GM23248 (cell line): ENCODE results near the gene ACTN4. TPM values are rescaled to one million over a fixed set of nuclear protein-coding genes. Genes with fewer than 3 reads are reported as not detected.

Experiments
- DNase-seq: peaks from one replicate; pipeline ENCODE4 v3.0.0-alpha.2; 2015
- H2AFZ ChIP-seq: fragments of 200-600 bp; sonication (generic); 2 replicates; pipeline ENCODE4 v1.6.1; 2016; ENCODE audit warnings: antibody characterized with exemption
- H3F3A ChIP-seq: fragments of 200-600 bp; sonication (generic); 2 replicates; pipeline ENCODE4 v1.6.1; 2016; ENCODE audit warnings: mild to moderate bottlenecking, antibody characterized with exemption, mixed run types; ENCODE audit not compliant: insufficient read depth
- H3K27ac ChIP-seq: fragments of 200-600 bp; sonication (generic); 2 replicates; pipeline ENCODE4 v1.5.1; 2016; ENCODE audit warnings: mild to moderate bottlenecking
- H3K27me3 ChIP-seq: fragments of 200-600 bp; sonication (generic); replicated peaks from 2 replicates; pipeline ENCODE4 v1.6.1; 2016; ENCODE audit warnings: mild to moderate bottlenecking; ENCODE audit not compliant: insufficient read depth
- H3K36me3 ChIP-seq: fragments of 200-600 bp; sonication (generic); 2 replicates; pipeline ENCODE4 v1.6.1; 2016; ENCODE audit warnings: low read depth, mild to moderate bottlenecking
- H3K4me1 ChIP-seq: fragments of 200-600 bp; sonication (generic); 2 replicates; pipeline ENCODE4 v1.6.1; 2016; ENCODE audit warnings: mild to moderate bottlenecking; ENCODE audit not compliant: insufficient read depth
- H3K4me2 ChIP-seq: fragments of 200-600 bp; sonication (generic); one replicate; pipeline ENCODE4 v1.6.1; 2016; ENCODE audit warnings: mild to moderate bottlenecking; ENCODE audit not compliant: unreplicated experiment
- H3K4me3 ChIP-seq: fragments of 200-600 bp; sonication (generic); 2 replicates; pipeline ENCODE4 v1.5.1; 2016; ENCODE audit warnings: mild to moderate bottlenecking
- H3K79me2 ChIP-seq: fragments of 200-600 bp; sonication (generic); 2 replicates; pipeline ENCODE4 v1.6.1; 2016; ENCODE audit warnings: mild to moderate bottlenecking; ENCODE audit not compliant: insufficient read depth
- H3K9ac ChIP-seq: fragments of 200-600 bp; sonication (generic); 2 replicates; pipeline ENCODE4 v1.6.1; 2016; ENCODE audit warnings: mild to moderate bottlenecking
- H3K9me2 ChIP-seq: fragments of 200-600 bp; sonication (generic); 2 replicates; pipeline ENCODE4 v1.6.1; 2016; ENCODE audit warnings: mixed run types, mild to moderate bottlenecking, moderate library complexity; ENCODE audit not compliant: insufficient read depth
- H3K9me3 ChIP-seq: fragments of 200-600 bp; sonication (generic); one replicate; pipeline ENCODE4 v1.6.1; 2017; ENCODE audit warnings: low read depth
- H4K20me1 ChIP-seq: fragments of 200-600 bp; sonication (generic); 2 replicates; pipeline ENCODE4 v1.6.0; 2016; ENCODE audit not compliant: insufficient read depth
- EZH2 ChIP-seq: fragments of 200-600 bp; sonication (generic); IDR thresholded peaks from 2 replicates; pipeline ENCODE4 v1.6.1; 2018; ENCODE audit warnings: antibody characterized with exemption, mild to moderate bottlenecking; ENCODE audit not compliant: insufficient read depth, poor library complexity, severe bottlenecking
- EZH2phosphoT487 ChIP-seq: fragments of 200-600 bp; sonication (generic); IDR thresholded peaks from 2 replicates; pipeline ENCODE4 v1.6.1; 2018; ENCODE audit warnings: antibody characterized with exemption, moderate library complexity, mild to moderate bottlenecking, low read depth; ENCODE audit not compliant: insufficient read depth
- WGBS, 2 experiments: methylation state at CpG; one replicate each; pipeline ENCODE4 v1.1.6; 2015 to 2017; ENCODE audit warnings: low lambda C conversion rate in 2 of 2, low coverage in 1 of 2; ENCODE audit errors: missing lambda C conversion rate in 2 of 2; 5-methylcytosine and 5-hydroxymethylcytosine counted together
- in situ Hi-C: fragments of 300-500 bp; cut with MboI; formaldehyde crosslinking; loops from 2 replicates; pipeline ENCODE4 v1.15.0; 2020
- polyA plus RNA-seq: library from polyadenylated mRNA; unstranded; fragments of >200 nt; fragmentation: Nextera tagmentation; extraction: Ambion mirVana; gene quantifications from 2 replicates; pipeline ENCODE4 v1.2.1, GENCODE V29; 2016
- total RNA-seq: library from RNA; depleted of rRNA; stranded (reverse); fragments of >200 nt; shearing (Covaris generic); gene quantifications from 2 replicates; pipeline ENCODE4 v1.2.3, GENCODE V29; 2014

The ACTN4 gene
- total and polyA plus RNA-seq, 2 experiments from 2014 or later, result 84.6 to 477 TPM

DNA sequence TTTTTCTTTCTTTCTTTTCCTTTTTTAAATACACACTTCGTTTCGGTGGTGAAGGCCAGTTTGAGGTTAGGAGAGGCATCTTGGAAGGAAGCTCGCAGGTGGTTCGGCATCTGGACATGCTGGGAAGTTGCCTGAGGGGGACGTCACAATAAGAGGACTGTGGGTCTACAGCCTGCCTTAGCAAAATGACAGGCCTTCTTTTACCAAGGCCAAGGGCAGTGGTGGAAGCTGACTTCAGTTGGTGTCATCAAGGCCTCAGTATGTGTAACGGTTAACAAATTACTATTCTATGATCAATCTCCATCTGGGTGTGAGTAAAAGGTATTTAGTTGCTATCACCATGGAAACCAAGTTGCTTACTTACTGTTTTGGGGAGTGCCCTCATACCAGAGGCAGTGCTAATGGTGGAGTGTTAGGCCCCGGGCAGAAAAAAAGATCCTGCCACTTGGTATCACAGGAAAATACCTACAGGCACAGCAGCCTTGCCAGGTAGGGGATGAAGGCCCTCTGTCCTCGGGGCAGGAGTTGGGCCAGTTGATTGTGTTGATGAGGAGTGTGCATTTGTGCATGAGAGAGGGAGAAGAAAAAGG lies 10.3 kb downstream of the ACTN4 start:
- TF ChIP-seq EZH2, result no peak
- TF ChIP-seq EZH2phosphoT487, result no peak
- Histone ChIP-seq H4K20me1 (no peaks in the 10 kb centered on the region), H3K9me2 (no peaks in the 10 kb centered on the region), H3K4me2 (peak overlapping the region; percentile 70), H3K27ac (peak overlapping the region; percentile 100), H3K36me3 (peaks cover 9% of the 10 kb centered on the region; the same call in 1 of the 2 replicates), H3K9ac (peak overlapping the region; percentile 92), H3K27me3 (no peaks in the 10 kb centered on the region), H3F3A (peaks cover 82% of the 10 kb centered on the region), H3K9me3 (no peaks in the 10 kb centered on the region), H2AFZ (no peak overlapping the region), H3K79me2 (peaks cover 91% of the 10 kb centered on the region), H3K4me1 (peaks cover 84% of the 10 kb centered on the region), H3K4me3 (peak overlapping the region; percentile 53)
- in situ Hi-C loops, result no loop called here
- DNase-seq, result peak; percentile 98
- WGBS, 2 experiments, result 5 to 7% methylated on average over 8 of the region's 8 CpGs

DNA sequence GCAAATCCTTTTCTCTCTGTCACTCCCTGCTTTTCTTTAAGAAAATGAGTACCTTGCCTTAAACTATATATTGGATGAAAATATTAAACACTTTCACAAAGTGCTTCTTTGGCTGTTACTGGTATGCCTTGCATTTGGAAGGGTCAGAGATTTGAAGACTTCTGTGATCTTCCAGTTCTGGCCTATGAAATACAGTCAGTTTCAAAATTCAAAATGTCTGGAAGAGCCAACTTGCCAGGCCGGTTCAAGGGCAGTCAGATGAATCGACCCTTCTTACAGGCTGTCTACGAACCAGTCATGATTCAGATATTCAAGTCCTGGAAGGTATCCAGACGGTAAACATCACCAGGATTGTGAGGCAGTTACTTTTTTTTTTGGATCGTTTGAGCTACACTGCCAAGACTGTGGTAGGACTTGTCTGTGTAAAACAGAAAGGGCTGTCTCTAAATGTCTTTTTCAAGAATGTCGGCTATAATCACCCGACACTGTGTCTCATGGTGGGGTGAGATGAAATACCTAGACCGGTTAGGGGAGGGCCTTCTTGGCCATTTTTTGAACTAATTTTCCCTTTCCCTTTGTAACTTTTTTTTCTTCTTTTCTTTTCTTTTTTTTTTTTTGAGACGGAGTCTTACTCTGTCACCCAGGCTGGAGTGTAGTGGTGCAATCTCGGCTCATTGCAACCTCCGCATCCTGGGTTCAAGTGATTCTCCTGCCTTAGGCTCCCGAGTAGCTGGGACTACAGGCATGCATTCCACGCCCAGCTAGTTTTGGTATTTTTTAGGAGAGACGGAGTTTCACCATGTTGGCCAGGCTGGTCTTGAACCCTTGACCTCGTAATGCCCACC lies 11.2 kb downstream of the ACTN4 start:
- DNase-seq, result peak; percentile 99
- Histone ChIP-seq H3K4me1 (peaks cover 75% of the 10 kb centered on the region), H3K79me2 (peaks cover 91% of the 10 kb centered on the region), H3K27me3 (no peaks in the 10 kb centered on the region), H3K4me3 (peak overlapping the region; percentile 69), H3K27ac (peak overlapping the region; percentile 100), H3K4me2 (peak overlapping the region; percentile 85), H3K9me3 (no peaks in the 10 kb centered on the region), H3K9me2 (no peaks in the 10 kb centered on the region), H3F3A (peaks cover 72% of the 10 kb centered on the region), H3K36me3 (peaks cover 9% of the 10 kb centered on the region; the same call in 1 of the 2 replicates), H2AFZ (no peak overlapping the region), H4K20me1 (no peaks in the 10 kb centered on the region), H3K9ac (peak overlapping the region; percentile 92)
- TF ChIP-seq EZH2phosphoT487, result no peak
- no peak for TF ChIP-seq EZH2
- in situ Hi-C loops, result no loop called here
- 9 to 11% methylated on average over 14 to 15 of the region's 15 CpGs for WGBS, 2 experiments

- H3K36me3 ChIP-seq, result peaks cover 8% of the 10 kb centered on the region; the same call in 1 of the 2 replicates
- H3K4me3 ChIP-seq, result no peak overlapping the region
- peak overlapping the region; percentile 100 for H3K27ac ChIP-seq
- H3K9ac ChIP-seq, result no peak overlapping the region; the same call in 1 of the 2 replicates
- H3K27me3 ChIP-seq, result no peaks in the 10 kb centered on the region
- H2AFZ ChIP-seq, result no peak overlapping the region
- peaks cover 71% of the 10 kb centered on the region for H3K4me1 ChIP-seq
- in situ Hi-C loops, result no loop called here
- H3K4me2 ChIP-seq, result peak overlapping the region; percentile 24
- H3K9me3 ChIP-seq, result no peaks in the 10 kb centered on the region
- H3F3A ChIP-seq, result peaks cover 69% of the 10 kb centered on the region
- no peak for DNase-seq
- H4K20me1 ChIP-seq, result no peaks in the 10 kb centered on the region
- TF ChIP-seq EZH2 (no peak), EZH2phosphoT487 (no peak)
- 79 to 87% methylated on average over 9 of the region's 9 CpGs for WGBS, 2 experiments
- no peaks in the 10 kb centered on the region for H3K9me2 ChIP-seq
- peaks cover 91% of the 10 kb centered on the region for H3K79me2 ChIP-seq
Measured at GRCh38 chr19:38660724-38661123, 13.3 kb downstream of the ACTN4 start.

DNA sequence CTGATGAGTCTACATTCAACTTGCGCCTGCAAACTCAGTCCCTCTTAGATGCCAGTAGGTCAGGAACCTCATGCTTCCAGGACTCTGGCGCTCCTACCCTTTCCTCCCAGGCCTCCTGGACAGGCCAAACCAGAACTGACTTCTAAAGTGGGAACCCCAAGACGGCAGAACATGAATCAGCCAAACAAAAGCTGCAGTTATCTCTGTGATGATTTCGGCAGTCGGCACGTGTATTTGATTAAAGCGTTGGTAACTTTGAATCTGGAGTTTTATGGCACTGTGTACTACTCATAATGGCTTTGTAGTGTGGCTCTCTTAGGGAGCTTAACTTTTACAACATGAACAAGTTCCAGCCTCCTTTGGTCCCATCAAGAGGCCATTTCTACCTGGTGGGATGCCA lies 13.7 kb downstream of the ACTN4 start:
- peak; percentile 63 for DNase-seq

More for the DNA sequence above, 13.7 kb downstream of the ACTN4 start:
- H2AFZ ChIP-seq, result no peak overlapping the region
- H3K27ac ChIP-seq, result peak overlapping the region; percentile 100
- TF ChIP-seq EZH2 (no peak), EZH2phosphoT487 (no peak)
- no peaks in the 10 kb centered on the region for H4K20me1 ChIP-seq
- peaks cover 91% of the 10 kb centered on the region for H3K79me2 ChIP-seq
- peaks cover 67% of the 10 kb centered on the region for H3F3A ChIP-seq
- H3K27me3 ChIP-seq, result no peaks in the 10 kb centered on the region
- no peak overlapping the region; the same call in 1 of the 2 replicates for H3K9ac ChIP-seq
- H3K4me1 ChIP-seq, result peaks cover 71% of the 10 kb centered on the region
- no peak overlapping the region for H3K4me3 ChIP-seq
- H3K4me2 ChIP-seq, result peak overlapping the region; percentile 24
- 38 to 39% methylated on average over 7 of the region's 7 CpGs for WGBS, 2 experiments
- no peaks in the 10 kb centered on the region for H3K9me3 ChIP-seq
- H3K36me3 ChIP-seq, result peaks cover 4% of the 10 kb centered on the region; the same call in 1 of the 2 replicates
- H3K9me2 ChIP-seq, result no peaks in the 10 kb centered on the region
- in situ Hi-C loops, result no loop called here
